Vagina (tissue), 2 donors: ENCODE results near the gene IL19.

Experiments used
- CTCF ChIP-seq, 3 experiments: fragments of 450-650 bp in 2 of 3; fragments of 200-600 bp in 1 of 3; sonication (generic) in 1 of 3; IDR thresholded peaks; one replicate each; pipeline ENCODE4 v1.5.1; 2017 to 2019; ENCODE audit warnings: antibody characterized with exemption in 3 of 3, mild to moderate bottlenecking in 2 of 3, moderate library complexity in 2 of 3
- POLR2A ChIP-seq, 2 donors: fragments of 450-650 bp; IDR thresholded peaks; one replicate each; pipeline ENCODE4 v1.6.1; 2017; ENCODE audit warnings: antibody characterized with exemption in 2 of 2, mild to moderate bottlenecking in 2 of 2, moderate library complexity in 2 of 2
- POLR2AphosphoS5 ChIP-seq, 2 donors: sonication (generic); formaldehyde crosslinking; IDR thresholded peaks; one replicate each; pipeline ENCODE4 v1.9.0; 2017; ENCODE audit warnings: antibody characterized with exemption in 2 of 2, mild to moderate bottlenecking in 2 of 2, low read depth in 1 of 2; ENCODE audit not compliant: insufficient read depth in 1 of 2

DNA sequence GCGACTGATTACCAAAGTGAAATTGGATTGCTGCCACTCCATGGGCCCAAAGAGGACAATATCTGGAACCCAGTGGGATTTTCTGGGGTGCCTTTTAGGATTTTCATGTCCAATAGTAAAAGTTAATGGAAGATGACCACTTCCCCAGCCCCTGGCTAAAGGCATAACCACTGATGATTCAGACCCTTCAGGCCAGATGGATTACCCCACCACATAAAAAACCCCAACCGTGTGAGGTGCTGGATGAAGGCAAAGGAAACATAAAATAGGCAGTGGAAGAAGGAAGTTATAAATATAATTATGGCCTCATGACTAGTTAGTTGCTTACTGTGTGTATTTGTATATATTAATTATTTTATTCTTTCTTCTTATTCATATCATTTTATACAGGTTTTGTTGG, 41.9 kb downstream of the IL19 start:
- TF ChIP-seq POLR2A (IDR thresholded peaks at IDR 0.05) (no peak), CTCF (IDR thresholded peaks at IDR 0.05) (no peak), POLR2AphosphoS5 (IDR thresholded peaks at IDR 0.05; ENCODE audit: insufficient read depth in 1 of 2, low read depth in 1 of 2) (no peak)
